ENCODE results near the gene DUSP14.

- TF ChIP-seq POLR2A (IDR thresholded peaks at IDR 0.05) = no peak
- TF ChIP-seq, protein P1, sequence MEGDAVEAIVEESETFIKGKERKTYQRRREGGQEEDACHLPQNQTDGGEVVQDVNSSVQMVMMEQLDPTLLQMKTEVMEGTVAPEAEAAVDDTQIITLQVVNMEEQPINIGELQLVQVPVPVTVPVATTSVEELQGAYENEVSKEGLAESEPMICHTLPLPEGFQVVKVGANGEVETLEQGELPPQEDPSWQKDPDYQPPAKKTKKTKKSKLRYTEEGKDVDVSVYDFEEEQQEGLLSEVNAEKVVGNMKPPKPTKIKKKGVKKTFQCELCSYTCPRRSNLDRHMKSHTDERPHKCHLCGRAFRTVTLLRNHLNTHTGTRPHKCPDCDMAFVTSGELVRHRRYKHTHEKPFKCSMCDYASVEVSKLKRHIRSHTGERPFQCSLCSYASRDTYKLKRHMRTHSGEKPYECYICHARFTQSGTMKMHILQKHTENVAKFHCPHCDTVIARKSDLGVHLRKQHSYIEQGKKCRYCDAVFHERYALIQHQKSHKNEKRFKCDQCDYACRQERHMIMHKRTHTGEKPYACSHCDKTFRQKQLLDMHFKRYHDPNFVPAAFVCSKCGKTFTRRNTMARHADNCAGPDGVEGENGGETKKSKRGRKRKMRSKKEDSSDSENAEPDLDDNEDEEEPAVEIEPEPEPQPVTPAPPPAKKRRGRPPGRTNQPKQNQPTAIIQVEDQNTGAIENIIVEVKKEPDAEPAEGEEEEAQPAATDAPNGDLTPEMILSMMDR (IDR thresholded peaks at IDR 0.05) = no peak
Observed at GRCh38 chr17:37562016-37562745, 72.5 kb downstream of the DUSP14 start.
